GM21360 (cell line): ENCODE data around the gene TIMM50.

Source experiments
- ATAC-seq: cut with Tn5 transposase; IDR thresholded peaks from one replicate; pipeline ENCODE4 v1.9.1; 2021; ENCODE audit warnings: mild to moderate bottlenecking, moderate library complexity; ENCODE audit not compliant: unreplicated experiment

The TIMM50 gene

GRCh38 chr19:39524495-39524894 lies 43.9 kb downstream of the TIMM50 start:
- ATAC-seq = no peak

GRCh38 chr19:39525205-39525604 lies 44.6 kb downstream of the TIMM50 start:
- no peak for ATAC-seq

- no peak for ATAC-seq
These were observed 51.2 kb downstream of the TIMM50 start for GRCh38 chr19:39531834-39532232.

- ATAC-seq = peak; percentile 81
These were observed 51.8 kb downstream of the TIMM50 start, which contains the start of gene EID2B for GRCh38 chr19:39532233-39533002. Gene EID2B (minus strand): TSS chr19:39532852. CDS start chr19:39532802, 50 bp downstream.

- no peak for ATAC-seq
These were observed 52.4 kb downstream of the TIMM50 start for GRCh38 chr19:39533003-39533512.

GRCh38 chr19:39533791-39534190 lies 53.2 kb downstream of the TIMM50 start:
- no peak for ATAC-seq

- ATAC-seq = no peak
These were observed 58.5 kb downstream of the TIMM50 start for GRCh38 chr19:39539165-39539517.

- peak; percentile 77 for ATAC-seq
These were observed 59.1 kb downstream of the TIMM50 start, which contains the start of gene EID2 for GRCh38 chr19:39539518-39540332. Gene EID2 (minus strand): TSS chr19:39540161. CDS start chr19:39540079, 82 bp downstream.

GRCh38 chr19:39540333-39540673 lies 59.7 kb downstream of the TIMM50 start:
- no peak for ATAC-seq
